GM12873 (cell line): ENCODE measurements around the gene PRTFDC1.

Source experiments
- TF ChIP-seq, protein P1 (sequence below): IDR thresholded peaks from 2 replicates; pipeline ENCODE4 v1.5.1; 2012; ENCODE audit warnings: low read depth, mild to moderate bottlenecking, moderate library complexity, low read length, control low read depth; ENCODE audit not compliant: insufficient read depth; ENCODE audit errors: missing control alignments

The PRTFDC1 gene

DNA sequence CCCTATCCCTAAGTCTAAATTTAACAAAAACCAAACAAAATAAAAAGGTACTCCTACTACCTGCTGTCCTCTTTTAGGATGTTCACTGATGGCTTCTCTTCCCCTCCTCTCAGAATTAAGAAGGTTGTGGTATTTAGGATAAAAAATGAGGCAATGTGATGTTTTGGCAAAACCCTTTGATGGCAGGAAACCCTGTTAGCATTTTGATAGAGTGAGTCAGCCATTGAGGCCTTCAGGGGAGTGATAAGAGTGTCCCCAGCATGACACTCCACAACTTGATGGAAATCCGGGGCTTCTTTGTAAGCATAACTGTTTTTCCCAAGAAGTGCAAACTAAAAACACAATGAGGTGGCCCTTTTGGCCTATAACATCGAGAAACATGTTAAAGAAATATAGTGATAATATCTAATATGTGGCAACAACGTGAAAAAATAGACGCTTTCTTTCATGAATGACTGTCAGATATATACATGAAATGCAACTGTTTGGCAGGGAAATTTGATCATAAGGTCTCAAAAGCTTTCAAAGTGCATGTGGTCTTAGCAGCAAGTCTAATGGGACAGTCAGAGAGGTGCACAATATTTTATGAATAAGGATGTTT, 55.0 kb downstream of the PRTFDC1 start:
- TF ChIP-seq, protein P1, sequence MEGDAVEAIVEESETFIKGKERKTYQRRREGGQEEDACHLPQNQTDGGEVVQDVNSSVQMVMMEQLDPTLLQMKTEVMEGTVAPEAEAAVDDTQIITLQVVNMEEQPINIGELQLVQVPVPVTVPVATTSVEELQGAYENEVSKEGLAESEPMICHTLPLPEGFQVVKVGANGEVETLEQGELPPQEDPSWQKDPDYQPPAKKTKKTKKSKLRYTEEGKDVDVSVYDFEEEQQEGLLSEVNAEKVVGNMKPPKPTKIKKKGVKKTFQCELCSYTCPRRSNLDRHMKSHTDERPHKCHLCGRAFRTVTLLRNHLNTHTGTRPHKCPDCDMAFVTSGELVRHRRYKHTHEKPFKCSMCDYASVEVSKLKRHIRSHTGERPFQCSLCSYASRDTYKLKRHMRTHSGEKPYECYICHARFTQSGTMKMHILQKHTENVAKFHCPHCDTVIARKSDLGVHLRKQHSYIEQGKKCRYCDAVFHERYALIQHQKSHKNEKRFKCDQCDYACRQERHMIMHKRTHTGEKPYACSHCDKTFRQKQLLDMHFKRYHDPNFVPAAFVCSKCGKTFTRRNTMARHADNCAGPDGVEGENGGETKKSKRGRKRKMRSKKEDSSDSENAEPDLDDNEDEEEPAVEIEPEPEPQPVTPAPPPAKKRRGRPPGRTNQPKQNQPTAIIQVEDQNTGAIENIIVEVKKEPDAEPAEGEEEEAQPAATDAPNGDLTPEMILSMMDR: no peak

DNA sequence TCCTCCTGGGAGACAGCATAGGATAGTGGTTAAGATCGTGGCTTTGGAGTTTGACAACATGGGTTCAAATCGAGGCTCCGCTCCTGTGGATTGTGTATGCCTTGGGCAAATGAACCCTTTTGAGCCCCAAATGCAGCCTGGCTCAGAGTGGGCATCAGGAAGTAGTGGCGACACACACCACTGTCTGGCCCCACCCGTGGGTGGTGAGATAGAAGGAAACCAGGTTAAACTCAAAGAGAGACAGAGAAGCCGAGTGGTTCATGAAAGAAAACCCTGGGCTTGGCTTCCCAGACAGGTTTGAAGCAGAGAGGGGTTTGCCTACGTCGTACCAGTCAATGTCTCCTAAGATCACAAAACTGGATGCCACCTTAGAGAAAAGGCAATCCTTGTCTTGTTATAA, 57.7 kb downstream of the PRTFDC1 start:
- TF ChIP-seq, protein P1: no peak

DNA sequence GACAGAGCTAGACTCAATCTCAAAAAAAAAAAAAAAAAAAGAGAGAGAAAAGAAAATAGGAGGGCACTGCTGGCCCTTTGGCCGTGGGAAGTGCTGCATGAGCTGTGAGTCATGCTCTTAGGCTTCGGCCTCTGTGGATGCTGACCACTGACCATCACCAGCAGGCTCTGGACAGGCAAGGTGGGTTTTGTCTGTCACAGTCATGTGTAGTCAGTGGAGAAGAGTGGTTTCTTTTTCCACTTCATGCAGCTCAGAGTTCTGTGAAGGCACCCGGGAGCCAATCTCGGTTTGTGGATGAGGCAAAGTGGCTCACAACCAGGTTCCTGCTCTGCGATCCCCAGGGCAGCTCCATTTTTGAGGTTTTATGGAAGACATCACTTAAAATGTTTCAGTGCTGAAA, 58.1 kb downstream of the PRTFDC1 start:
- TF ChIP-seq, protein P1: no peak

DNA sequence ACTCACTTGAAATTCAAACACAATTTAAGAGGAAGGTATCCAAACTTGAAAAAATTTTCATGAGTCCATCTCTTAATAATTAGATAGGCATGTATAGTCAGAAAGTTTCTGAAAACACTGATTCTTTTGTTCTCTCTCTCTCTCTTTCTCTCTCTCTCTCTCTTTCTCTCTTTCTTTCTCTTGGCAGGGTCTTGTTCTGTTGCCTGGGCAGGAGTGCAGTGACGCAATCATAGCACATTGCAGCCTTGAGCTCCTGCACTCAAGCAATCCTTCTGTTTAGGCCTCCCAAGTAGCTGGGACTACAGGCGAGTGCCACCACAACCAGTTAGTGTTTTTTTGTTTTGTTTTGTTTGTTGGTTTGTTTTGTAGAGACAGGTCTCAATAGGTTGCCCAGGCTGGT, 59.3 kb downstream of the PRTFDC1 start:
- TF ChIP-seq, protein P1: no peak

DNA sequence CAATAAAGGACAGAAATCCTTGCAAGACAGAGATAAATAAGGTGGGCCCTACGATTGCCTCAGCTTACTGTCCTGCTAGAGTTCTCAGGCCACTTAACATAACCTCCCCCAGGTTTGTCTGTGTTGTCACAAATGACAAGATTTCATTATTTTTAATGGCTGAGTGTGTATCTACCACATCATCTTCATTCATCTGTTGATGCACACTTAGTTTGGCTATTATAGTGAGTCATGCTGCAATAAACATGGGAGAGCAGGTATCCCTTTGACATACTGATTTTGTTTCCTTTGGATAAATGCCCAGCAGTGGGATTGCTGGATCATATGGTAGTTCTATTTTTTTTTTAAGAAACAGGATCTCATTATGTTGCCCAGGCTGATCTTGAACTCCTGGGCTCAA, 60.6 kb downstream of the PRTFDC1 start:
- TF ChIP-seq, protein P1: no peak

DNA sequence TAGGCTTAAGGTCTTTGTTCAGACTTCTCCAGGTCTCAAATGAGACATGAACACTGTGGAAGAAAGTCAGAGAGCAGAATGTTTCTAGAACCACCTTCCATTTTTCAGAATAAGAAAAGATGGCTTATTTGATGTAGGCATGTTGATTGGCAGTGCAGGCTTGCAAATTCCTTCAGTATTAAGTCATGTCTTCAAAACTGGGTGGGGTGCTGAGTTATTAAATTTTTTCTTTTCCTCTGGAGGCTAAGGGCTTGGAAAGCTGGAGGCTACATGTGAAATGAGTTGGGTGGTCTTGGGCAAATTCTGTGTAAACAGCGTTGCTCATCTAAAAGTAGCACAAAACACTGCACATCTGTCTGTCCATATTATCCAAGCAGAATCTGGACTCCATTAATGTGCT, 62.8 kb downstream of the PRTFDC1 start:
- TF ChIP-seq, protein P1: no peak

DNA sequence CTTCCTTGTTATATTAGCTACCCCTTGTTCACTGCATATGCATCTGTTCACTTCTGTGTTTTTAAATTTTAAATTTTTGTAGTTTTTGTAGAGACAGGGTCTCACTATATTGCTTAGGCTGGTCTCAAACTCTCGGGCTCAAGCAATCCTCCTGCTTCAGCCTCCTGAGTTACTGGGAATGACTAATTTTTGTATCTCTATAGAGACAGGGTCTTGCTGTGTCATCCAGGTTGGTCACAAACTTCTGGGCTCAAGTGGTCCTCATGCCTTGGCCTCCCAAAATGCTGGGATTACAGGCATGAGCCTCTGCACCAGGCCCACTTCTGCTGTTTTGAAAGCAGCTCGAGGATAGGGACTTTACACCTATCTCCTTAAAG, 64.6 kb downstream of the PRTFDC1 start:
- TF ChIP-seq, protein P1: no peak
